Erythroblast (primary cell): ENCODE measurements around the gene NR3C2.

Experiments
- DNase-seq, 2 experiments: peaks; one replicate each; lab custom pipeline; 2025; lab: John Stamatoyannopoulos, UW
- GATA1 ChIP-seq: IDR thresholded peaks from 2 replicates; pipeline ENCODE4 v1.6.1; 2011; ENCODE audit warnings: low read depth, mild to moderate bottlenecking, control low read depth, low read length, moderate library complexity
- POLR2A ChIP-seq: IDR thresholded peaks from 2 replicates; pipeline ENCODE4 v1.6.1; 2011; ENCODE audit warnings: mild to moderate bottlenecking, low read length

The NR3C2 gene

GRCh38 chr4:148443512-148444295 is 1.5 kb upstream of the NR3C2 start:
- TF ChIP-seq GATA1 (no peak), POLR2A (no peak)
- DNase-seq: peak in 1 of 2 experiments; percentile 26

- TF ChIP-seq POLR2A (peak; percentile 51), GATA1 (no peak)
- no peak for DNase-seq
Observed at GRCh38 chr4:148442832-148443511, 758 bp upstream of the NR3C2 start.

- no peak for TF ChIP-seq GATA1
- TF ChIP-seq POLR2A: no peak
- no peak for DNase-seq
Observed at GRCh38 chr4:148441624-148441985, 609 bp downstream of the NR3C2 start.

- DNase-seq: no peak
Observed at GRCh38 chr4:148438047-148438446, 4.2 kb downstream of the NR3C2 start.

GRCh38 chr4:148437439-148437838 is 4.8 kb downstream of the NR3C2 start:
- no peak for DNase-seq
- TF ChIP-seq GATA1: no peak
- no peak for TF ChIP-seq POLR2A

More at GRCh38 chr4:148438047-148438446, 4.2 kb downstream of the NR3C2 start:
- no peak for TF ChIP-seq POLR2A
- TF ChIP-seq GATA1: no peak

- no peak for TF ChIP-seq GATA1
- TF ChIP-seq POLR2A: no peak
- DNase-seq: no peak
Observed at GRCh38 chr4:148436512-148436911, 5.7 kb downstream of the NR3C2 start.

- no peak for TF ChIP-seq GATA1
- no peak for TF ChIP-seq POLR2A
- DNase-seq: no peak
Observed at GRCh38 chr4:148435654-148436406, 6.4 kb downstream of the NR3C2 start.

GRCh38 chr4:148434075-148434773 is 8.0 kb downstream of the NR3C2 start:
- DNase-seq: no peak
- no peak for TF ChIP-seq POLR2A
- no peak for TF ChIP-seq GATA1

- no peak for DNase-seq
- TF ChIP-seq POLR2A (no peak), GATA1 (no peak)
Observed at GRCh38 chr4:148431401-148431800, 10.8 kb downstream of the NR3C2 start.

GRCh38 chr4:148430854-148431253 is 11.4 kb downstream of the NR3C2 start:
- TF ChIP-seq POLR2A (no peak), GATA1 (no peak)
- DNase-seq: no peak

GRCh38 chr4:148429206-148429605 is 13.0 kb downstream of the NR3C2 start:
- no peak for TF ChIP-seq POLR2A
- TF ChIP-seq GATA1: no peak
- DNase-seq: no peak

GRCh38 chr4:148426643-148427042 is 15.6 kb downstream of the NR3C2 start:
- no peak for DNase-seq
- TF ChIP-seq GATA1: no peak
- no peak for TF ChIP-seq POLR2A
